ENCODE data around the gene CCDC3.

Gene CCDC3

DNA sequence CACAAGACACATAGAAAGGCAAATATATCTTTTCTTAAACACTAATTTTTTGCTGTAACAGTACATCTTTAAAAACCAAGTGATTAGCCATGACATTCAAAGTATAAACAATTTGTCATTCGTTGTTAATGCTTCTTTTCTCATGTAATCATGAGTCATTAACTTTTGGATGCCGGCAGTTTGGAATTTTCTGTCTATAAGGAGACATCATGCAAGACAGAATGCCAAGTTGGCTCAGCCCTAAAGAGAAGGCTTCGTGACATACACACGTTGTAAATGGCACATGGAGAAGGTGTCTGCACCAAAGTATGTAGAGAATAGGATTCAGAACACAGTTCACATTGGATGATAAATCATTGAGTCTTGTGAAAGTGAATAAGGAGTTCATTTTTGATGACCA, 35.9 kb downstream of the CCDC3 start:
- TF ChIP-seq CTBP1 (IDR thresholded peaks at IDR 0.05; ENCODE audit: borderline replicate concordance) (no peak), ZNF384 (IDR thresholded peaks at IDR 0.05) (no peak), LEF1 (IDR thresholded peaks at IDR 0.05; ENCODE audit: borderline replicate concordance) (no peak), FOXM1 (IDR thresholded peaks at IDR 0.05; ENCODE audit: borderline replicate concordance) (no peak), BHLHE40 (IDR thresholded peaks at IDR 0.05; ENCODE audit: borderline replicate concordance) (no peak), L3MBTL2 (conservative IDR thresholded peaks at IDR 0.05) (no peak), SP1 (IDR thresholded peaks at IDR 0.05) (no peak), ARNT (IDR thresholded peaks at IDR 0.05) (no peak), SUZ12 (IDR thresholded peaks at IDR 0.05) (no peak), ELF4 (IDR thresholded peaks at IDR 0.05) (no peak), NFRKB (IDR thresholded peaks at IDR 0.05) (no peak), FOXK2 (IDR thresholded peaks at IDR 0.05) (no peak), FOXA1 (IDR thresholded peaks at IDR 0.05) (no peak), TARDBP (IDR thresholded peaks at IDR 0.05) (no peak), HDGF (IDR thresholded peaks at IDR 0.05; ENCODE audit: borderline replicate concordance) (no peak)
- TF ChIP-seq, protein P1, sequence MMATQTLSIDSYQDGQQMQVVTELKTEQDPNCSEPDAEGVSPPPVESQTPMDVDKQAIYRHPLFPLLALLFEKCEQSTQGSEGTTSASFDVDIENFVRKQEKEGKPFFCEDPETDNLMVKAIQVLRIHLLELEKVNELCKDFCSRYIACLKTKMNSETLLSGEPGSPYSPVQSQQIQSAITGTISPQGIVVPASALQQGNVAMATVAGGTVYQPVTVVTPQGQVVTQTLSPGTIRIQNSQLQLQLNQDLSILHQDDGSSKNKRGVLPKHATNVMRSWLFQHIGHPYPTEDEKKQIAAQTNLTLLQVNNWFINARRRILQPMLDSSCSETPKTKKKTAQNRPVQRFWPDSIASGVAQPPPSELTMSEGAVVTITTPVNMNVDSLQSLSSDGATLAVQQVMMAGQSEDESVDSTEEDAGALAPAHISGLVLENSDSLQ (IDR thresholded peaks at IDR 0.05), result no peak
- POLR2A ChIA-PET, result no interaction called here
- CTCF ChIA-PET, result no interaction called here
- no peak for DNase-seq (ENCODE audit: extremely low spot score)

DNA sequence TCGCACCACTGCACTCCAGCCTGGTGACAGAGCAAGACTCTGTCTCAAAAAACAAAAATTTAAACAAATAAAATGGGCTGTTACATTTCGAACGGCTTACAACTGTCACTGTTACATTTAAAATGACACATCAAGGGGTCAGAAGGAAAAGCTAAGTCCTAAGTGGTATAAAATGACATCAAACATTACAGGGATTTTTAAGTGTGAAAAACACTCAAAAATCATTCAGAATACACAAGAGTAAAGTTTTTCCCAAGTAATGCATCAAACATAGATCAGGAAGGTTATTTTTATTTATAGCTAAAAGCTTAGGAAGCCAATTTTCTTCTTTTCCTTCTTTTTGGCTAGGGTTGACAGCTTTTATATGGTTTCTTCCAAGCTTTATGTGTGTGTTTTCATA, 39.0 kb downstream of the CCDC3 start:
- CTCF ChIA-PET, result interaction anchor here (1.8 kb wide), 1 partner anchor 13 kb away, joined by 4 read pairs; no protein-coding TSS in a partner anchor
- no peak for DNase-seq (ENCODE audit: extremely low spot score)
- POLR2A ChIA-PET, result no interaction called here
- no peak for TF ChIP-seq LEF1 (IDR thresholded peaks at IDR 0.05; ENCODE audit: borderline replicate concordance)
- no peak for TF ChIP-seq BHLHE40 (IDR thresholded peaks at IDR 0.05; ENCODE audit: borderline replicate concordance)
- TF ChIP-seq HDGF (IDR thresholded peaks at IDR 0.05; ENCODE audit: borderline replicate concordance), result no peak
- TF ChIP-seq FOXK2 (IDR thresholded peaks at IDR 0.05), result no peak

DNA sequence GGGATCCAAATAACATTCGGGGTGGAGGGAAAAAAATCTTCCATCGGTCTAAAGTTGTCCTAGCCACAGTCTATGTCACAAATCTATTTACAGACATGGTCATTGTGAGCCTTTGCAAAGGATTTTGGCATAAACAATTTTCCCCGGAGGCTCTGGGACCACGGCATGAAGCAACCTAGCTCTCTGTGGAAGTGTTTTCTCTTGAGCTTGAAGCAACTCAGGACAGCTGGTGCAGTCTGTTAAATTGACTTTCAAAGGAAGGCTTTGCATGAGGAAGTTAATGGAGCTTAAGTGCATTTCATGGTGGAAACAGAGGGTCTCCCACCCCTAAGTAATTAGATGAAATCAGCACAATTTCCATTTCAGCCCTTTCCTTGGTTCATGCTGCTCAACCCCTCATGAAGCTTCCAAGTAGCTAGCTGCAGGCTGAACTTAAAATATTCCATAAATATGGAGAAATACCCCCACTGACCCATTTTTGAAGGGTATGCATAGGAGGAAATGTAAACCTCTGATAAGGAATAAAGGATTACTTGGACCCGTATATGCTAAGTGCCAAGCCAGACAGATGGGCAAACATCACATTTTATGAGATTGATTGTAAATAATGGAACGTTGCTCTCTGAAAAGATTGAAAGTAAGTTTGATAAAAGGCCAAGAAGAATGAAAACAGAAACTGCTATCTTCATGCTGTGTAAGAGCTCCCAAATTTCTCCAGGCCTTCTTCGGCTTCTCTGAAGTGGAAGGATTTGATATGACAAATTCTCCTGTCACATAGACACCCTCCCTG, 39.9 kb downstream of the CCDC3 start:
- ChIA-PET CTCF (interaction anchor here (1.8 kb wide), 1 partner anchor 12 kb away, joined by 4 read pairs; no protein-coding TSS in a partner anchor), POLR2A (no interaction called here)
- DNase-seq (ENCODE audit: extremely low spot score), result no peak
- TF ChIP-seq FOXM1 (IDR thresholded peaks at IDR 0.05; ENCODE audit: borderline replicate concordance), result no peak
- no peak for TF ChIP-seq ZNF384 (IDR thresholded peaks at IDR 0.05)
- TF ChIP-seq ELF4 (IDR thresholded peaks at IDR 0.05), result no peak
- no peak for TF ChIP-seq ARNT (IDR thresholded peaks at IDR 0.05)
- no peak for TF ChIP-seq HDGF (IDR thresholded peaks at IDR 0.05; ENCODE audit: borderline replicate concordance)
- no peak for TF ChIP-seq LEF1 (IDR thresholded peaks at IDR 0.05; ENCODE audit: borderline replicate concordance)
- TF ChIP-seq NFRKB (IDR thresholded peaks at IDR 0.05), result no peak
- TF ChIP-seq SUZ12 (IDR thresholded peaks at IDR 0.05), result no peak
- TF ChIP-seq SP1 (IDR thresholded peaks at IDR 0.05), result no peak
- TF ChIP-seq, protein P1 (IDR thresholded peaks at IDR 0.05), result no peak
- no peak for TF ChIP-seq L3MBTL2 (conservative IDR thresholded peaks at IDR 0.05)
- no peak for TF ChIP-seq TARDBP (IDR thresholded peaks at IDR 0.05)

DNA sequence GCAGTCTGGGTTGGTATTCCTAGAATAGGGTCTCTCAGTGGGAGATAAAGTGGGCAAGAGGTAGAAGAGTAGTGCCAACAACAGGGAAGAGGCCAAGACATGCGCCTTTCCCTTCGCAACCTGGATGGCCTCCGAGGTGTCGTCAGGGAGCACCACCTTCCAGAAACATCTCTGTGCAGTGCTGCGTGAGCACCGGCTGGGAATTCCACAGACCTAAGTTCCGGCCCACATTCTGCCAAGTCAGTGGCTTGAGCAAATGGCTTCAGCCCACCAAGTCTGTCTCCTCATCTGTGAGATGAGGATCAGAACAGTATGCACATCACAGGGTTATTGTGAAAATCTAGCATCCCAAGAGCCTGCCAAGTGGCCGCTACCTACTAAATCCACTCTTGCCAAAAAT, 40.6 kb downstream of the CCDC3 start:
- POLR2A ChIA-PET, result no interaction called here

DNA sequence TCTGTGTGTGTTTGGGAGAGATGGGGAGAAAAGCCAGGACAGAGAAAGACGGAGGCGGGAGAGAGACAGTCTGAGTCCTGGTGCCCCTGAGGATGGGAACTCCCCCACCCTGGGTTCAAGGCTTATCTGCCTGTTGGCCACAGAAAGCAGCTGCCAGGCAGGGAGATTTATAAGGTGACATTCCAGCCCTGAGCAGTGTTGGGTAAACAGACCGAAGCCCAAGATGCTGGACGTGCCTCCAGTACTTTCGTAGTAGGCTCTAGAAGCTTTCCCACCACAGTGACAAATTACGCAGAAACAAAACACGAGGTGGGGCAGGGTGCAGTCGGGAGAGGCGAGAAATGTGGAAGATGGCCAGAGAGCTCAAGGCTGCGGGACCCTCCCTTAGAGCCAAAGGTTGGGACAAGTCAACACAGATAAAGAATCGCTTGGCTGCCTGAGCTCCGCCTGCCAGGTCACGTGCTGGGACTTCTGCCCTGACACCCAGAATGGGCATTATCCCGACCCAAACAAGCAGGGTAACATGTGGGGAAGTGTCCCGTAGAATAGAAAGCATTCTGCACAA, 41.1 kb downstream of the CCDC3 start:
- CTCF ChIA-PET, result no interaction called here
- no peak for DNase-seq (ENCODE audit: extremely low spot score)
- TF ChIP-seq TARDBP (IDR thresholded peaks at IDR 0.05), result no peak
- TF ChIP-seq FOXM1 (IDR thresholded peaks at IDR 0.05; ENCODE audit: borderline replicate concordance), result no peak
- TF ChIP-seq ARNT (IDR thresholded peaks at IDR 0.05), result no peak
- no peak for TF ChIP-seq SUZ12 (IDR thresholded peaks at IDR 0.05)
- TF ChIP-seq FOXK2 (IDR thresholded peaks at IDR 0.05), result no peak
- no peak for TF ChIP-seq LEF1 (IDR thresholded peaks at IDR 0.05; ENCODE audit: borderline replicate concordance)
- TF ChIP-seq, protein P1 (IDR thresholded peaks at IDR 0.05), result no peak
- no peak for TF ChIP-seq HDGF (IDR thresholded peaks at IDR 0.05; ENCODE audit: borderline replicate concordance)
- no peak for TF ChIP-seq ELF4 (IDR thresholded peaks at IDR 0.05)
- no peak for TF ChIP-seq NFRKB (IDR thresholded peaks at IDR 0.05)
- no peak for TF ChIP-seq ZNF384 (IDR thresholded peaks at IDR 0.05)
- TF ChIP-seq FOXA1 (IDR thresholded peaks at IDR 0.05), result no peak
- no peak for TF ChIP-seq L3MBTL2 (conservative IDR thresholded peaks at IDR 0.05)
- TF ChIP-seq SP1 (IDR thresholded peaks at IDR 0.05), result no peak
- POLR2A ChIA-PET, result no interaction called here

More for the DNA sequence above, 40.6 kb downstream of the CCDC3 start:
- CTCF ChIA-PET, result no interaction called here
- TF ChIP-seq NFRKB (IDR thresholded peaks at IDR 0.05), result no peak
- TF ChIP-seq SP1 (IDR thresholded peaks at IDR 0.05), result no peak
- no peak for TF ChIP-seq TARDBP (IDR thresholded peaks at IDR 0.05)
- TF ChIP-seq HDGF (IDR thresholded peaks at IDR 0.05; ENCODE audit: borderline replicate concordance), result no peak
- no peak for TF ChIP-seq L3MBTL2 (conservative IDR thresholded peaks at IDR 0.05)
- TF ChIP-seq LEF1 (IDR thresholded peaks at IDR 0.05; ENCODE audit: borderline replicate concordance), result no peak
- no peak for TF ChIP-seq BHLHE40 (IDR thresholded peaks at IDR 0.05; ENCODE audit: borderline replicate concordance)
- TF ChIP-seq CTBP1 (IDR thresholded peaks at IDR 0.05; ENCODE audit: borderline replicate concordance), result no peak
- no peak for TF ChIP-seq ARNT (IDR thresholded peaks at IDR 0.05)
- no peak for TF ChIP-seq FOXM1 (IDR thresholded peaks at IDR 0.05; ENCODE audit: borderline replicate concordance)
- TF ChIP-seq ELF4 (IDR thresholded peaks at IDR 0.05), result no peak
- no peak for TF ChIP-seq FOXA1 (IDR thresholded peaks at IDR 0.05)
- TF ChIP-seq ZNF384 (IDR thresholded peaks at IDR 0.05), result no peak
- TF ChIP-seq SUZ12 (IDR thresholded peaks at IDR 0.05), result no peak
- TF ChIP-seq, protein P1 (IDR thresholded peaks at IDR 0.05), result no peak
- no peak for DNase-seq (ENCODE audit: extremely low spot score)

All from HEK293T (cell line).